WTC11 (cell line): ENCODE measurements around the gene DYNLRB1. TPM values are rescaled to one million over a fixed set of nuclear protein-coding genes. Genes with fewer than 3 reads are reported as not detected.
A peak's percentile ranks its signal among the peaks of the same experiment; 100 is the strongest.

ENCODE experiments used
- ATAC-seq: fragments of 200-7000 bp; cut with Tn5 transposase; 2 replicates; pipeline ENCODE4 v1.10.0; 2021; ENCODE audit warnings: mild to moderate bottlenecking, moderate library complexity
- CTCF ChIA-PET: fragments of 300-600 bp; sonication (Branson Sonifier 250); formaldehyde crosslinking; loops from one replicate; lab custom pipeline; 2021; ENCODE audit warnings: antibody characterized with exemption; lab: Charles Lee
- POLR2A ChIA-PET: fragments of 350-600 bp; sonication (Branson Sonifier 250); formaldehyde crosslinking; loops from one replicate; lab custom pipeline; 2021; ENCODE audit warnings: antibody characterized with exemption; lab: Charles Lee
- DNase-seq: peaks from one replicate; pipeline ENCODE4 v3.0.0; 2021; ENCODE audit warnings: low spot score
- H3K27ac Mint-ChIP-seq: 2 replicates; pipeline ENCODE4 v1.8.0; 2021; ENCODE audit warnings: mixed read lengths
- H3K27me3 Mint-ChIP-seq: 2 replicates; pipeline ENCODE4 v1.8.0; 2021; ENCODE audit warnings: low read depth, mild to moderate bottlenecking, moderate library complexity, mixed read lengths
- H3K36me3 Mint-ChIP-seq: 2 replicates; pipeline ENCODE4 v1.8.0; 2021; ENCODE audit warnings: mixed read lengths
- H3K4me1 Mint-ChIP-seq: 2 replicates; pipeline ENCODE4 v1.8.0; 2022; ENCODE audit warnings: mixed read lengths
- H3K4me3 Mint-ChIP-seq: 2 replicates; pipeline ENCODE4 v1.8.0; 2021; ENCODE audit warnings: mild to moderate bottlenecking, moderate library complexity, mixed read lengths
- H3K9me3 Mint-ChIP-seq: 2 replicates; pipeline ENCODE4 v1.8.0; 2021; ENCODE audit warnings: mixed read lengths
- ATF1 ChIP-seq: sonication (generic); formaldehyde crosslinking; IDR thresholded peaks from 2 replicates; pipeline ENCODE4 v1.8.1; 2023; ENCODE audit warnings: mild to moderate bottlenecking, moderate library complexity, missing genetic modification reagents
- CREM ChIP-seq: sonication (generic); formaldehyde crosslinking; IDR thresholded peaks from 2 replicates; pipeline ENCODE4 v1.8.1; 2022; ENCODE audit warnings: mild to moderate bottlenecking, missing genetic modification reagents, moderate library complexity
- EMX1 ChIP-seq: fragments of 250-450 bp; sonication (Bioruptor Pico); IDR thresholded peaks from 2 replicates; pipeline ENCODE4 v1.8.0; 2021; ENCODE audit warnings: mild to moderate bottlenecking
- ETV6 ChIP-seq: sonication (generic); formaldehyde crosslinking; IDR thresholded peaks from 2 replicates; pipeline ENCODE4 v1.8.1; 2022; ENCODE audit warnings: mild to moderate bottlenecking, missing genetic modification reagents
- FOXJ3 ChIP-seq: sonication (generic); formaldehyde crosslinking; IDR thresholded peaks from 2 replicates; pipeline ENCODE4 v1.9.0; 2021; ENCODE audit warnings: missing genetic modification reagents, mild to moderate bottlenecking, borderline replicate concordance
- FOXK1 ChIP-seq: sonication (generic); formaldehyde crosslinking; IDR thresholded peaks from 2 replicates; pipeline ENCODE4 v1.8.0; 2022; ENCODE audit warnings: mild to moderate bottlenecking, moderate library complexity, missing genetic modification reagents
- FOXP1 ChIP-seq: sonication (generic); formaldehyde crosslinking; IDR thresholded peaks from 2 replicates; pipeline ENCODE4 v1.8.0; 2022; ENCODE audit warnings: missing genetic modification reagents, mild to moderate bottlenecking, moderate library complexity, borderline replicate concordance
- GABPB1 ChIP-seq: sonication (generic); formaldehyde crosslinking; IDR thresholded peaks from 2 replicates; pipeline ENCODE4 v1.8.1; 2023; ENCODE audit warnings: mild to moderate bottlenecking, missing genetic modification reagents
- GTF2I ChIP-seq: fragments of 250-450 bp; sonication (Bioruptor Pico); conservative IDR thresholded peaks from 2 replicates; pipeline ENCODE4 v1.4.0; 2021; ENCODE audit warnings: mild to moderate bottlenecking
- MXD4 ChIP-seq: fragments of 250-450 bp; sonication (Bioruptor Pico); IDR thresholded peaks from 2 replicates; pipeline ENCODE4 v1.8.0; 2021; ENCODE audit warnings: mild to moderate bottlenecking, moderate library complexity, borderline replicate concordance
- MYBL2 ChIP-seq: sonication (generic); formaldehyde crosslinking; IDR thresholded peaks from 2 replicates; pipeline ENCODE4 v1.8.1; 2023; ENCODE audit warnings: mild to moderate bottlenecking, moderate library complexity, missing genetic modification reagents
- NFATC4 ChIP-seq: fragments of 250-450 bp; sonication (Bioruptor Pico); IDR thresholded peaks from 2 replicates; pipeline ENCODE4 v1.9.0; 2021; ENCODE audit warnings: mild to moderate bottlenecking
- SMAD4 ChIP-seq: sonication (generic); formaldehyde crosslinking; IDR thresholded peaks from 2 replicates; pipeline ENCODE4 v1.8.0; 2022; ENCODE audit warnings: mild to moderate bottlenecking, missing genetic modification reagents
- TEAD4 ChIP-seq: sonication (generic); formaldehyde crosslinking; IDR thresholded peaks from 2 replicates; pipeline ENCODE4 v1.8.0; 2022; ENCODE audit warnings: mild to moderate bottlenecking, missing genetic modification reagents
- ZNF121 ChIP-seq: sonication (generic); formaldehyde crosslinking; IDR thresholded peaks from 2 replicates; pipeline ENCODE4 v1.8.0; 2023; ENCODE audit warnings: missing genetic modification reagents
- ZNF138 ChIP-seq: sonication (generic); formaldehyde crosslinking; conservative IDR thresholded peaks from 2 replicates; pipeline ENCODE4 v1.8.1; 2022; ENCODE audit warnings: mild to moderate bottlenecking, moderate library complexity, missing genetic modification reagents
- ZNF232 ChIP-seq: sonication (generic); formaldehyde crosslinking; IDR thresholded peaks from 2 replicates; pipeline ENCODE4 v1.8.0; 2022; ENCODE audit warnings: mild to moderate bottlenecking, missing genetic modification reagents
- ZNF416 ChIP-seq: fragments of 250-450 bp; sonication (Bioruptor Pico); IDR thresholded peaks from 2 replicates; pipeline ENCODE4 v1.9.0; 2021; ENCODE audit warnings: mild to moderate bottlenecking, inconsistent platforms
- ZNF671 ChIP-seq: fragments of 250-450 bp; sonication (Bioruptor Pico); IDR thresholded peaks from 2 replicates; pipeline ENCODE4 v1.8.0; 2021; ENCODE audit warnings: mild to moderate bottlenecking
- total RNA-seq: library from RNA; stranded (reverse); gene quantifications from 3 replicates; pipeline ENCODE4 v1.2.3, GENCODE V29; 2021
- TF ChIP-seq, protein P1 (sequence below): sonication (generic); formaldehyde crosslinking; IDR thresholded peaks from 2 replicates; pipeline ENCODE4 v1.8.1; 2022; ENCODE audit warnings: low read depth, mild to moderate bottlenecking, moderate library complexity, missing genetic modification reagents, borderline replicate concordance
- TF ChIP-seq, protein P2 (sequence below): sonication (generic); formaldehyde crosslinking; IDR thresholded peaks from 2 replicates; pipeline ENCODE4 v1.8.0; 2022; ENCODE audit warnings: mild to moderate bottlenecking, missing genetic modification reagents
- TF ChIP-seq, protein P3 (sequence below): fragments of 250-450 bp; sonication (Bioruptor Pico); IDR thresholded peaks from 2 replicates; pipeline ENCODE4 v1.9.0; 2021; ENCODE audit warnings: mild to moderate bottlenecking, borderline replicate concordance

The DYNLRB1 gene
- total RNA-seq, 1 experiment from 2014 or later = 99.3 TPM

DNA sequence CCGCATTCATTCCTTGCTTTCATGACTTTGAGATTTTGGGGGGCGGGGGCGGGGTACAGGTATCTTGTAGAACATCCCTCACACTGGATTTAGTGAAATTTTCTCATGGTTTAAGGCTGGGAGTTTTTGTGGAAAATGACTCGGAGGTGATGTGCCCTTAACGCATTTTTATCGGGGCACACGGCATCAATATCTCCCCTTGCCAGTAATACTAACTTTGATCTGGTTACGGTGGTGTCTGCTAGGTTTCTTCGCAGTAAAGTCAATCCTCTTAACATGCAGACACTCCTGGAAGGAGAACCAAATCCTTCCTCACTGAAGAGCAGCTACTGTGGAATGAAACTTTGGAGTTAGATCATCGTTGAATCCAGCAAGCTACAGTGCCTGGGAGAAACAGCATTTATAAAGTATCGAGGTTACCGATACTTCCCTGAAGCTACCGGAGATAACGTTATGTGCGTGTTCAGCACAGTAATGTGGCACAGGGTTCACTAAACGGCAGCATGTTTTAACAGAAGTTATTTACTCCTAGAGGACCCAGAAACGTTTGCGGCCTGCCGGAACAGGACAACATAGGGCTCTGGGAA, 1.2 kb upstream of the DYNLRB1 start:
- ATAC-seq = no peak
- no peaks in the 10 kb centered on the region for H3K36me3 Mint-ChIP-seq
- no peaks in the 10 kb centered on the region for H3K9me3 Mint-ChIP-seq

DNA sequence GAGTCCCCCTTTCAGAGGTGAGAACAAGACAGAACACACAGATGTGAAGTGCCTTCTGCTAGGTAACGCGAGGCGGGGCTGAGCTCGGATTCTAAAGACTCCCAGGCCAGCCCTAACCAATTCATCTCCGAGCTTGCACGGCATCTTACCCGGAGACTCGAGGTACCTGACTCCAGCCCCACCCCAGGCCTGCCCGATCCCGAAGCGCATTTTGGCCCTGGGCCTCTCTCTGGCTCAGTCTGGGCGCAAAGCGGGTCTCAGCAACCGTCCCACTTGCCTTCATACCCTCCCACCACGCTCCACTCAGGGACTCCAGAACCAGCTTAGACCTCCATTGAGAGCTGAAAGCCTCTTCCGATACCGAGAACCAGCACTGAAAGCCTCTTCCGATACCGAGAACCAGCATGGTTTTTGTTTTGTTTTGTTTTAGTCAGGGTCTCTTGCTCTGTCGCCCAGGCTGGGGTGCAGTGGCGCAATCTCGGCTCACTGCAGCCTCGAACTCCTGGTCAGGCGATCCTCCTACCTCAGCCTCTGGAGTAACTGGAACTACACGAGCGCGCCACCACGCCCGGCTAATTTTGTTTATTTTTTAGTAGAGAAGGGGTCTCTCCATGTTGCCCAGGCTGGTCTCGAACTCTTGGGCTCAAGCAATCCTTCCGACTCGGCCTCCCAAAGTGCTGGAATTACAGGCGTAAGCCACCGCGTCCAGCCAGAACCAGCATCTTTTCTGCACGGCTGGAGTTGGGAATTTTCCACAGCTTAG, 557 bp upstream of the DYNLRB1 start:
- Mint-ChIP-seq H3K36me3 (no peaks in the 10 kb centered on the region), H3K4me1 (peaks cover 20% of the 10 kb centered on the region), H3K27me3 (no peaks in the 10 kb centered on the region), H3K4me3 (peak overlapping the region; percentile 97), H3K27ac (peak overlapping the region; percentile 98), H3K9me3 (no peaks in the 10 kb centered on the region)
- POLR2A ChIA-PET = interaction anchor here (0.7 to 1.4 kb wide), 7 partner anchors 10 to 213 kb away, joined by 3 to 12 read pairs (median 4); partner anchors contain the start of genes AHCY and ITCH
- ATAC-seq (peak; percentile 78), DNase-seq (peak; percentile 85)
- CTCF ChIA-PET = interaction anchor here (0.6 to 4.2 kb wide), 10 partner anchors 9 to 325 kb away, joined by 3 to 60 read pairs (median 6); partner anchors contain the start of gene ITCH
- TF ChIP-seq ZNF138 (CRISPR knock-in tag) (no peak), ZNF121 (CRISPR knock-in tag) (no peak), GTF2I (peak; percentile 75; the same call in 1 of the 2 replicates), ZNF416 (CRISPR knock-in tag) (no peak), ZNF232 (CRISPR knock-in tag) (no peak), NFATC4 (CRISPR knock-in tag) (no peak), MYBL2 (CRISPR knock-in tag) (0 out of 2 replicates have a peak, but pooled peaks have one; percentile 36), ZNF671 (CRISPR knock-in tag) (no peak), FOXP1 (CRISPR knock-in tag) (peak; percentile 48; the same call in 1 of the 2 replicates), TEAD4 (CRISPR knock-in tag) (no peak), EMX1 (no peak), ATF1 (no peak), SMAD4 (CRISPR knock-in tag) (no peak), ETV6 (CRISPR knock-in tag) (0 out of 2 replicates have a peak, but pooled peaks have one; percentile 69), FOXK1 (0 out of 2 replicates have a peak, but pooled peaks have one; percentile 8), MXD4 (no peak)
- TF ChIP-seq, protein P1, sequence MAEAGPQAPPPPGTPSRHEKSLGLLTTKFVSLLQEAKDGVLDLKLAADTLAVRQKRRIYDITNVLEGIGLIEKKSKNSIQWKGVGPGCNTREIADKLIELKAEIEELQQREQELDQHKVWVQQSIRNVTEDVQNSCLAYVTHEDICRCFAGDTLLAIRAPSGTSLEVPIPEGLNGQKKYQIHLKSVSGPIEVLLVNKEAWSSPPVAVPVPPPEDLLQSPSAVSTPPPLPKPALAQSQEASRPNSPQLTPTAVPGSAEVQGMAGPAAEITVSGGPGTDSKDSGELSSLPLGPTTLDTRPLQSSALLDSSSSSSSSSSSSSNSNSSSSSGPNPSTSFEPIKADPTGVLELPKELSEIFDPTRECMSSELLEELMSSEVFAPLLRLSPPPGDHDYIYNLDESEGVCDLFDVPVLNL (CRISPR knock-in tag) = no peak
- TF ChIP-seq, protein P2, sequence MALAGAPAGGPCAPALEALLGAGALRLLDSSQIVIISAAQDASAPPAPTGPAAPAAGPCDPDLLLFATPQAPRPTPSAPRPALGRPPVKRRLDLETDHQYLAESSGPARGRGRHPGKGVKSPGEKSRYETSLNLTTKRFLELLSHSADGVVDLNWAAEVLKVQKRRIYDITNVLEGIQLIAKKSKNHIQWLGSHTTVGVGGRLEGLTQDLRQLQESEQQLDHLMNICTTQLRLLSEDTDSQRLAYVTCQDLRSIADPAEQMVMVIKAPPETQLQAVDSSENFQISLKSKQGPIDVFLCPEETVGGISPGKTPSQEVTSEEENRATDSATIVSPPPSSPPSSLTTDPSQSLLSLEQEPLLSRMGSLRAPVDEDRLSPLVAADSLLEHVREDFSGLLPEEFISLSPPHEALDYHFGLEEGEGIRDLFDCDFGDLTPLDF (CRISPR knock-in tag) = no peak
- TF ChIP-seq, protein P3, sequence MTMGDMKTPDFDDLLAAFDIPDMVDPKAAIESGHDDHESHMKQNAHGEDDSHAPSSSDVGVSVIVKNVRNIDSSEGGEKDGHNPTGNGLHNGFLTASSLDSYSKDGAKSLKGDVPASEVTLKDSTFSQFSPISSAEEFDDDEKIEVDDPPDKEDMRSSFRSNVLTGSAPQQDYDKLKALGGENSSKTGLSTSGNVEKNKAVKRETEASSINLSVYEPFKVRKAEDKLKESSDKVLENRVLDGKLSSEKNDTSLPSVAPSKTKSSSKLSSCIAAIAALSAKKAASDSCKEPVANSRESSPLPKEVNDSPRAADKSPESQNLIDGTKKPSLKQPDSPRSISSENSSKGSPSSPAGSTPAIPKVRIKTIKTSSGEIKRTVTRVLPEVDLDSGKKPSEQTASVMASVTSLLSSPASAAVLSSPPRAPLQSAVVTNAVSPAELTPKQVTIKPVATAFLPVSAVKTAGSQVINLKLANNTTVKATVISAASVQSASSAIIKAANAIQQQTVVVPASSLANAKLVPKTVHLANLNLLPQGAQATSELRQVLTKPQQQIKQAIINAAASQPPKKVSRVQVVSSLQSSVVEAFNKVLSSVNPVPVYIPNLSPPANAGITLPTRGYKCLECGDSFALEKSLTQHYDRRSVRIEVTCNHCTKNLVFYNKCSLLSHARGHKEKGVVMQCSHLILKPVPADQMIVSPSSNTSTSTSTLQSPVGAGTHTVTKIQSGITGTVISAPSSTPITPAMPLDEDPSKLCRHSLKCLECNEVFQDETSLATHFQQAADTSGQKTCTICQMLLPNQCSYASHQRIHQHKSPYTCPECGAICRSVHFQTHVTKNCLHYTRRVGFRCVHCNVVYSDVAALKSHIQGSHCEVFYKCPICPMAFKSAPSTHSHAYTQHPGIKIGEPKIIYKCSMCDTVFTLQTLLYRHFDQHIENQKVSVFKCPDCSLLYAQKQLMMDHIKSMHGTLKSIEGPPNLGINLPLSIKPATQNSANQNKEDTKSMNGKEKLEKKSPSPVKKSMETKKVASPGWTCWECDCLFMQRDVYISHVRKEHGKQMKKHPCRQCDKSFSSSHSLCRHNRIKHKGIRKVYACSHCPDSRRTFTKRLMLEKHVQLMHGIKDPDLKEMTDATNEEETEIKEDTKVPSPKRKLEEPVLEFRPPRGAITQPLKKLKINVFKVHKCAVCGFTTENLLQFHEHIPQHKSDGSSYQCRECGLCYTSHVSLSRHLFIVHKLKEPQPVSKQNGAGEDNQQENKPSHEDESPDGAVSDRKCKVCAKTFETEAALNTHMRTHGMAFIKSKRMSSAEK (CRISPR knock-in tag) = no peak

More for the DNA sequence above, 1.2 kb upstream of the DYNLRB1 start:
- Mint-ChIP-seq H3K4me3 (peak overlapping the region; percentile 97), H3K4me1 (peaks cover 20% of the 10 kb centered on the region), H3K27ac (peak overlapping the region; percentile 98), H3K27me3 (no peaks in the 10 kb centered on the region)
- no peak for DNase-seq
- peak; percentile 4; the same call in 1 of the 2 replicates for TF ChIP-seq GABPB1
- TF ChIP-seq GTF2I = no peak
- TF ChIP-seq FOXJ3 (CRISPR knock-in tag) = no peak
- TF ChIP-seq CREM = no peak
- TF ChIP-seq, protein P3 (CRISPR knock-in tag) = no peak
- CTCF ChIA-PET = interaction anchor here (1.0 to 4.2 kb wide), 6 partner anchors 22 to 324 kb away, joined by 3 to 60 read pairs (median 6); partner anchors contain the start of gene ITCH
- POLR2A ChIA-PET = interaction anchor here (1.0 to 1.4 kb wide), 4 partner anchors 9 to 152 kb away, joined by 3 to 12 read pairs (median 4); partner anchors contain the start of gene ITCH
